HepG2 (cell line): ENCODE data around the gene FPGS. TPM values are rescaled to one million over a fixed set of nuclear protein-coding genes. Genes with fewer than 3 reads are reported as not detected.

Experiments used
- ARID2 ChIP-seq: sonication (generic); formaldehyde crosslinking; IDR thresholded peaks from 2 replicates; pipeline ENCODE4 v1.8.1; 2022; ENCODE audit warnings: mild to moderate bottlenecking, missing genetic modification reagents, borderline replicate concordance
- ATM ChIP-seq: fragments of 450-650 bp; IDR thresholded peaks from 2 replicates; pipeline ENCODE4 v1.7.1; 2017; ENCODE audit warnings: mild to moderate bottlenecking, borderline replicate concordance
- CBX1 ChIP-seq: IDR thresholded peaks from one replicate; pipeline ENCODE4 v1.6.1; 2016; ENCODE audit warnings: antibody characterized with exemption, low read depth
- HNRNPK ChIP-seq: fragments of 200-400 bp; formaldehyde crosslinking; IDR thresholded peaks from 2 replicates; pipeline ENCODE4 v1.6.1; 2018; ENCODE audit warnings: low read length, low read depth, moderate library complexity, mild to moderate bottlenecking; ENCODE audit not compliant: poor library complexity, severe bottlenecking
- KDM5A ChIP-seq: fragments of 200-600 bp; sonication (generic); IDR thresholded peaks from 2 replicates; pipeline ENCODE4 v1.7.0; 2018; ENCODE audit warnings: antibody characterized with exemption, mild to moderate bottlenecking, low read length, borderline replicate concordance
- MEIS2 ChIP-seq: sonication (generic); formaldehyde crosslinking; IDR thresholded peaks from 2 replicates; pipeline ENCODE4 v1.9.0; 2021; ENCODE audit warnings: mild to moderate bottlenecking, missing genetic modification reagents
- PHF5A ChIP-seq: IDR thresholded peaks from one replicate; pipeline ENCODE4 v1.6.1; 2018; ENCODE audit warnings: low read depth, missing genetic modification reagents; ENCODE audit not compliant: unreplicated experiment
- POLR2G ChIP-seq: fragments of 200-400 bp; formaldehyde crosslinking; IDR thresholded peaks from 2 replicates; pipeline ENCODE4 v1.6.1; 2018; ENCODE audit warnings: mild to moderate bottlenecking, low read depth, low read length, moderate library complexity
- RBFOX2 ChIP-seq: fragments of 200-400 bp; formaldehyde crosslinking; IDR thresholded peaks from 2 replicates; pipeline ENCODE4 v1.6.1; 2017; ENCODE audit warnings: low read depth, mild to moderate bottlenecking, low read length
- SALL1 ChIP-seq: sonication (generic); formaldehyde crosslinking; IDR thresholded peaks from 2 replicates; pipeline ENCODE4 v1.8.0; 2022; ENCODE audit warnings: mild to moderate bottlenecking, missing genetic modification reagents
- SMYD3 ChIP-seq: sonication (generic); formaldehyde crosslinking; IDR thresholded peaks from 2 replicates; pipeline ENCODE4 v1.8.1; 2023; ENCODE audit warnings: mild to moderate bottlenecking, missing genetic modification reagents
- SPEN ChIP-seq: sonication (generic); formaldehyde crosslinking; IDR thresholded peaks from 2 replicates; pipeline ENCODE4 v1.5.1; 2020; ENCODE audit warnings: low read depth, mild to moderate bottlenecking, missing genetic modification reagents
- TOE1 ChIP-seq: sonication (generic); formaldehyde crosslinking; IDR thresholded peaks from 2 replicates; pipeline ENCODE4 v1.4.0; 2020; ENCODE audit warnings: mild to moderate bottlenecking, missing genetic modification reagents
- TOPORS ChIP-seq: sonication (generic); formaldehyde crosslinking; IDR thresholded peaks from 2 replicates; pipeline ENCODE4 v1.8.0; 2023; ENCODE audit warnings: mild to moderate bottlenecking, missing genetic modification reagents
- ZBTB49 ChIP-seq: sonication (generic); formaldehyde crosslinking; IDR thresholded peaks from 2 replicates; pipeline ENCODE4 v1.4.0; 2020; ENCODE audit warnings: missing genetic modification reagents, borderline replicate concordance
- ZNF775 ChIP-seq: sonication (generic); formaldehyde crosslinking; IDR thresholded peaks from 2 replicates; pipeline ENCODE4 v1.4.0; 2020; ENCODE audit warnings: missing genetic modification reagents, mild to moderate bottlenecking, moderate library complexity, borderline replicate concordance
- ZNF784 ChIP-seq: sonication (generic); formaldehyde crosslinking; IDR thresholded peaks from 2 replicates; pipeline ENCODE4 v1.5.1; 2020; ENCODE audit warnings: missing genetic modification reagents, mild to moderate bottlenecking, borderline replicate concordance
- ZNF841 ChIP-seq: sonication (generic); formaldehyde crosslinking; IDR thresholded peaks from 2 replicates; pipeline ENCODE4 v1.8.1; 2023; ENCODE audit warnings: missing genetic modification reagents, borderline replicate concordance
- polyA plus RNA-seq, 8 experiments: library from polyadenylated mRNA; depleted of rRNA in 3 of 8; stranded (reverse) in 7 of 8; unstranded in 1 of 8; fragments of >200 nt; fragmentation: Illumina TruSeq in 4 of 8; extraction: Trizol in 4 of 8; gene quantifications; 2 replicates each; pipeline versions ENCODE4 v1.2.1 to v1.2.3, GENCODE V29; 2011 to 2016; ENCODE audit warnings: low read depth in 4 of 8, missing spikeins in 1 of 8, mixed read lengths in 1 of 8; ENCODE audit not compliant: insufficient read depth in 1 of 8
- total RNA-seq, 5 experiments: library from RNA; depleted of rRNA; stranded (reverse); fragments of >200 nt; fragmentation: Illumina TruSeq; extraction: Trizol; gene quantifications; 2 replicates each; pipeline ENCODE4 v1.2.3, GENCODE V29; 2016; ENCODE audit warnings: low read depth in 1 of 5
- TF ChIP-seq, protein P1 (sequence below): sonication (generic); formaldehyde crosslinking; IDR thresholded peaks from 2 replicates; pipeline ENCODE4 v1.5.0; 2020; ENCODE audit warnings: missing genetic modification reagents
- TF ChIP-seq, protein P2 (sequence below): sonication (generic); formaldehyde crosslinking; IDR thresholded peaks from 2 replicates; pipeline ENCODE4 v1.9.0; 2021; ENCODE audit warnings: missing genetic modification reagents, borderline replicate concordance

Gene FPGS
- total and polyA plus RNA-seq, 2 of the 13 experiments (the other 11 are each of a cell fraction or from before 2014, with no cell fraction given): 35.6 to 36.8 TPM

DNA sequence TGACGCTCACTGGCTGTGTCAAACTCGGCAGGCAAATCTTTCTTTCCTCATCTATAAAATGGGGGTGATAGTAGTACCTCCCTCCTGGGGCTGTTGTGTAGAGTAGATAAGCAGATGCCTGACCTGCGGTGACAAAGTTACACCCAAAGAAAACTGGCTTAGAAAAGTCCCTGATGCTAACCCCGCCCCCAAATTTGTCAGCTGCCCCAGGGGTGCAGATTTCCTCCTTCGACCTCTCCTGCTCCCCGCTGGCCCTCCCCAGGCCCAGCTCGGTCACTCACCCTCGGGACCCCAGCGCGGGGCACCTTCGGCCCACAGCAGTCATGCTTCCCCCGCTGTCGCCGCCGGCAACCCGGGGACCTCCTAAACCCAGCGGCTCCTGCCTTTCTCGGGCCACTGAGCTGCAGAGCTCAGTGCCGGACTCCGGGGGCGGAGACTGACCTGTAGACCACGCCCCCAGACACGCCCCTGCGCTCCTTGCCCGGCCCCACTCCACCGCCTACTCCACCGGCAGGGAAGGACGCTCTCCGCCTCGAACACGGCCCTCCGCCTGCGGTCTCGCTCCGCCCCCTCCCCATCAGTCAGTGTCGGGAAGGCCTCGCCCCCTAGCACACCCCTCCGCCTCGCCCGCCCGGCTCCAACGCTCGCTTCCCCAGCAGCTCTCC lies 31.6 kb upstream of the FPGS start (continued):
- TF ChIP-seq, protein P1, sequence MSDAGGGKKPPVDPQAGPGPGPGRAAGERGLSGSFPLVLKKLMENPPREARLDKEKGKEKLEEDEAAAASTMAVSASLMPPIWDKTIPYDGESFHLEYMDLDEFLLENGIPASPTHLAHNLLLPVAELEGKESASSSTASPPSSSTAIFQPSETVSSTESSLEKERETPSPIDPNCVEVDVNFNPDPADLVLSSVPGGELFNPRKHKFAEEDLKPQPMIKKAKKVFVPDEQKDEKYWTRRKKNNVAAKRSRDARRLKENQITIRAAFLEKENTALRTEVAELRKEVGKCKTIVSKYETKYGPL (CRISPR knock-in tag): no peak
- no peak for TF ChIP-seq PHF5A (CRISPR knock-in tag)
- TF ChIP-seq CBX1: no peak
- TF ChIP-seq SPEN: 0 out of 2 replicates have a peak, but pooled peaks have one; percentile 40
- TF ChIP-seq, protein P2, sequence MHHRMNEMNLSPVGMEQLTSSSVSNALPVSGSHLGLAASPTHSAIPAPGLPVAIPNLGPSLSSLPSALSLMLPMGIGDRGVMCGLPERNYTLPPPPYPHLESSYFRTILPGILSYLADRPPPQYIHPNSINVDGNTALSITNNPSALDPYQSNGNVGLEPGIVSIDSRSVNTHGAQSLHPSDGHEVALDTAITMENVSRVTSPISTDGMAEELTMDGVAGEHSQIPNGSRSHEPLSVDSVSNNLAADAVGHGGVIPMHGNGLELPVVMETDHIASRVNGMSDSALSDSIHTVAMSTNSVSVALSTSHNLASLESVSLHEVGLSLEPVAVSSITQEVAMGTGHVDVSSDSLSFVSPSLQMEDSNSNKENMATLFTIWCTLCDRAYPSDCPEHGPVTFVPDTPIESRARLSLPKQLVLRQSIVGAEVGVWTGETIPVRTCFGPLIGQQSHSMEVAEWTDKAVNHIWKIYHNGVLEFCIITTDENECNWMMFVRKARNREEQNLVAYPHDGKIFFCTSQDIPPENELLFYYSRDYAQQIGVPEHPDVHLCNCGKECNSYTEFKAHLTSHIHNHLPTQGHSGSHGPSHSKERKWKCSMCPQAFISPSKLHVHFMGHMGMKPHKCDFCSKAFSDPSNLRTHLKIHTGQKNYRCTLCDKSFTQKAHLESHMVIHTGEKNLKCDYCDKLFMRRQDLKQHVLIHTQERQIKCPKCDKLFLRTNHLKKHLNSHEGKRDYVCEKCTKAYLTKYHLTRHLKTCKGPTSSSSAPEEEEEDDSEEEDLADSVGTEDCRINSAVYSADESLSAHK (CRISPR knock-in tag): no peak
- TF ChIP-seq ZNF775 (CRISPR knock-in tag): no peak
- TF ChIP-seq ZNF841 (CRISPR knock-in tag): no peak
- no peak for TF ChIP-seq KDM5A
- no peak for TF ChIP-seq ZBTB49 (CRISPR knock-in tag)
- TF ChIP-seq SALL1 (CRISPR knock-in tag): no peak
- TF ChIP-seq POLR2G: no peak
- TF ChIP-seq ARID2 (CRISPR knock-in tag): no peak
- TF ChIP-seq ATM: no peak
- no peak for TF ChIP-seq TOE1 (CRISPR knock-in tag)
- no peak for TF ChIP-seq RBFOX2
- TF ChIP-seq HNRNPK: peak; percentile 64
- no peak for TF ChIP-seq TOPORS (CRISPR knock-in tag)
- no peak for TF ChIP-seq SMYD3 (CRISPR knock-in tag)
- no peak for TF ChIP-seq ZNF784 (CRISPR knock-in tag)
- peak; percentile 93 for TF ChIP-seq MEIS2 (CRISPR knock-in tag)
